CD4-positive, alpha-beta T cell (primary cell): ENCODE results near the gene MILR1. TPM values are rescaled to one million over a fixed set of nuclear protein-coding genes. Genes with fewer than 3 reads are reported as not detected.
A peak's percentile ranks its signal among the peaks of the same experiment; 100 is the strongest.

Source experiments
- ATAC-seq: fragments of 200-7000 bp; cut with Tn5 transposase; one replicate; pipeline ENCODE4 v1.10.0; 2022; ENCODE audit warnings: mild to moderate bottlenecking; ENCODE audit not compliant: poor library complexity
- CTCF ChIA-PET: fragments of 350-600 bp; sonication (Branson Sonifier 250); formaldehyde crosslinking; loops from one replicate; lab custom pipeline; 2021; ENCODE audit warnings: antibody characterized with exemption, inconsistent platforms; lab: Charles Lee
- POLR2A ChIA-PET: fragments of 350-600 bp; sonication (Branson Sonifier 250); formaldehyde crosslinking; loops from one replicate; lab custom pipeline; 2021; ENCODE audit warnings: antibody characterized with exemption, inconsistent platforms; lab: Charles Lee
- DNase-seq, 14 experiments: peaks; one replicate each; pipeline ENCODE4 v3.0.0-alpha.2; 2013 to 2020; ENCODE audit warnings: mixed read lengths in 2 of 14
- H3K27ac ChIP-seq, 2 donors: one replicate each; pipeline versions ENCODE4 v1.5.1 to v1.7.0; 2013; ENCODE audit warnings: low read length in 2 of 2, low read depth in 1 of 2, mild to moderate bottlenecking in 1 of 2
- H3K27me3 ChIP-seq, 2 experiments: 1 replicate in 1 of 2; 2 replicates in 1 of 2; pipeline versions ENCODE4 v1.6.1 to v1.7.0; 2013; ENCODE audit warnings: low read length in 2 of 2, control low read depth in 1 of 2, mild to moderate bottlenecking in 1 of 2, moderate library complexity in 1 of 2; ENCODE audit not compliant: insufficient read depth in 2 of 2, control insufficient read depth in 1 of 2
- H3K36me3 ChIP-seq: one replicate; pipeline ENCODE4 v1.6.1; 2013; ENCODE audit warnings: low read length, control low read depth; ENCODE audit not compliant: insufficient read depth
- H3K4me1 ChIP-seq: one replicate; pipeline ENCODE4 v1.6.1; 2013; ENCODE audit warnings: low read length, control low read depth; ENCODE audit not compliant: insufficient read depth
- H3K4me3 ChIP-seq: one replicate; pipeline ENCODE4 v1.5.1; 2013; ENCODE audit warnings: mild to moderate bottlenecking, low read length, moderate library complexity
- H3K9me3 ChIP-seq, 2 experiments: 1 replicate in 1 of 2; 2 replicates in 1 of 2; pipeline versions ENCODE4 v1.6.1 to v1.7.0; 2013; ENCODE audit warnings: low read length in 2 of 2, mild to moderate bottlenecking in 2 of 2, control low read depth in 1 of 2, moderate library complexity in 1 of 2; ENCODE audit not compliant: control insufficient read depth in 1 of 2, insufficient read depth in 1 of 2
- H3K27ac Mint-ChIP-seq: one replicate; pipeline ENCODE4 v1.8.0; 2020; ENCODE audit warnings: mixed read lengths
- H3K27me3 Mint-ChIP-seq: one replicate; pipeline ENCODE4 v1.8.0; 2021; ENCODE audit warnings: mixed read lengths
- H3K36me3 Mint-ChIP-seq: one replicate; pipeline ENCODE4 v1.8.0; 2021; ENCODE audit warnings: low read depth, mixed read lengths
- H3K4me1 Mint-ChIP-seq: one replicate; pipeline ENCODE4 v1.8.0; 2021; ENCODE audit warnings: low read depth, mixed read lengths
- H3K4me3 Mint-ChIP-seq: one replicate; pipeline ENCODE4 v1.8.0; 2020; ENCODE audit warnings: mild to moderate bottlenecking, mixed read lengths
- H3K9me3 Mint-ChIP-seq: one replicate; pipeline ENCODE4 v1.8.0; 2020; ENCODE audit warnings: mixed read lengths
- CTCF ChIP-seq: fragments of 200-600 bp; IDR thresholded peaks from one replicate; pipeline ENCODE4 v1.8.0; 2022; ENCODE audit warnings: antibody characterized with exemption, mild to moderate bottlenecking
- intact Hi-C, 2 experiments: fragments of 100-400 bp; cut with DNase I in 1 of 2; cut with micrococcal nuclease in 1 of 2; formaldehyde crosslinking; loops; one replicate each; pipeline versions ENCODE4 v1.15.1 to v1.9.0; 2023 to 2025; cut with DNase I, micrococcal nuclease
- total RNA-seq, 174 experiments: library from RNA in 2 of 174; stranded (reverse) in 2 of 174; gene quantifications; one replicate each; pipeline ENCODE4 v1.2.3 and lab custom pipeline; 2021 to 2026

The MILR1 gene
- total RNA-seq, 2 experiments from 2014 or later = 0.30 TPM; not detected in 1

GRCh38 chr17:64503341-64503740 lies 54.4 kb downstream of the MILR1 start:
- intact Hi-C loops = loop anchor here (10.0 kb wide), 2 partner anchors 359 to 479 kb away; partner anchors contain the start of gene ICAM2 (in 1 of the 2)

GRCh38 chr17:64503821-64504768 lies 55.2 kb downstream of the MILR1 start:
- Mint-ChIP-seq H3K27me3 (no peaks in the 10 kb centered on the region), H3K9me3 (no peaks in the 10 kb centered on the region), H3K36me3 (peaks cover 96% of the 10 kb centered on the region), H3K4me1 (peaks cover 77% of the 10 kb centered on the region), H3K4me3 (peak overlapping the region; percentile 99), H3K27ac (peak overlapping the region; percentile 99)
- DNase-seq = peak in 1 of 14 experiments; percentile 25
- Histone ChIP-seq H3K4me1 (peaks cover 37% of the 10 kb centered on the region), H3K36me3 (peaks cover 65% of the 10 kb centered on the region), H3K27me3 (no peaks in the 10 kb centered on the region), H3K4me3 (peak overlapping the region; percentile 90), H3K27ac (peak overlapping the region; percentile 99 to 100), H3K9me3 (no peaks in the 10 kb centered on the region)
- ChIA-PET CTCF (interaction anchor here (1.0 to 4.0 kb wide), 2 partner anchors 13 to 84 kb away, joined by 3 to 33 read pairs; no protein-coding TSS in a partner anchor), POLR2A (interaction anchor here (0.6 to 7.4 kb wide), 15 partner anchors 10 to 806 kb away, joined by 3 to 453 read pairs (median 18); partner anchors contain the start of genes POLG2 and TEX2)
- intact Hi-C loops = loop anchor here (10.0 kb wide), 2 partner anchors 359 to 479 kb away; partner anchors contain the start of gene ICAM2 (in 1 of the 2)
- no peak for ATAC-seq
- TF ChIP-seq CTCF = no peak

More at GRCh38 chr17:64503341-64503740, 54.4 kb downstream of the MILR1 start:
- Histone ChIP-seq H3K4me1 (peaks cover 33% of the 10 kb centered on the region), H3K36me3 (peaks cover 69% of the 10 kb centered on the region), H3K9me3 (no peaks in the 10 kb centered on the region), H3K4me3 (no peak overlapping the region), H3K27ac (no peak overlapping the region), H3K27me3 (no peaks in the 10 kb centered on the region)
- peaks cover 98% of the 10 kb centered on the region for H3K36me3 Mint-ChIP-seq
- peaks cover 77% of the 10 kb centered on the region for H3K4me1 Mint-ChIP-seq
- no peaks in the 10 kb centered on the region for H3K27me3 Mint-ChIP-seq
- no peak for TF ChIP-seq CTCF
- H3K4me3 Mint-ChIP-seq = peak overlapping the region; percentile 99
- ATAC-seq = no peak
- ChIA-PET CTCF (interaction anchor here (1.0 kb wide), 1 partner anchor 83 kb away, joined by 3 read pairs; no protein-coding TSS in a partner anchor), POLR2A (interaction anchor here (0.6 to 7.4 kb wide), 7 partner anchors 9 to 451 kb away, joined by 3 to 453 read pairs (median 3); partner anchors contain the start of gene POLG2)
- DNase-seq = peak in 2 of 14 experiments; percentile 24 to 29
- H3K9me3 Mint-ChIP-seq = no peaks in the 10 kb centered on the region
- peak overlapping the region; percentile 99 for H3K27ac Mint-ChIP-seq

- TF ChIP-seq CTCF = no peak
- Histone ChIP-seq H3K27me3 (no peaks in the 10 kb centered on the region), H3K36me3 (peaks cover 65% of the 10 kb centered on the region), H3K4me3 (peak overlapping the region; percentile 90), H3K27ac (peak overlapping the region; percentile 99 to 100), H3K4me1 (peaks cover 41% of the 10 kb centered on the region), H3K9me3 (no peaks in the 10 kb centered on the region)
- no peaks in the 10 kb centered on the region for H3K27me3 Mint-ChIP-seq
- H3K9me3 Mint-ChIP-seq = no peaks in the 10 kb centered on the region
- intact Hi-C loops = loop anchor here (5.0 to 10.0 kb wide), 6 partner anchors 142 to 883 kb away; partner anchors contain the start of genes ICAM2 (in 1 of the 2), LIMD2 (in 1 of the 2), MAP3K3 (in 1 of the 2) and SMARCD2 (in 1 of the 2)
- peak overlapping the region; percentile 99 for H3K27ac Mint-ChIP-seq
- DNase-seq = no peak
- ChIA-PET CTCF (interaction anchor here (3.6 to 4.0 kb wide), 3 partner anchors 8 to 85 kb away, joined by 26 to 40 read pairs (median 33); partner anchors contain the start of gene POLG2), POLR2A (interaction anchor here (0.6 to 7.4 kb wide), 51 partner anchors 10 to 883 kb away, joined by 3 to 453 read pairs (median 6); partner anchors contain the start of genes CCDC47, DDX42, ERN1 and GNA13)
- ATAC-seq = no peak
- peaks cover 70% of the 10 kb centered on the region for H3K4me1 Mint-ChIP-seq
- peak overlapping the region; percentile 99 for H3K4me3 Mint-ChIP-seq
- H3K36me3 Mint-ChIP-seq = peaks cover 96% of the 10 kb centered on the region
Measured at GRCh38 chr17:64504769-64505339, 55.9 kb downstream of the MILR1 start.
